HG02970 (cell line): ENCODE measurements around the gene PPM1M.

Source experiments
- ATAC-seq: cut with Tn5 transposase; IDR thresholded peaks from one replicate; pipeline ENCODE4 v1.9.1; 2021; ENCODE audit warnings: mild to moderate bottlenecking, moderate library complexity, moderate number of reproducible peaks; ENCODE audit not compliant: unreplicated experiment, low FRiP score

PPM1M gene

GRCh38 chr3:52243791-52244628 lies 1.5 kb upstream of the PPM1M start:
- no peak for ATAC-seq

- no peak for ATAC-seq
Measured at GRCh38 chr3:52246264-52246620, 683 bp downstream of the PPM1M start.

- no peak for ATAC-seq
Measured at GRCh38 chr3:52246728-52247408, 1.3 kb downstream of the PPM1M start.

- ATAC-seq: no peak
Measured at GRCh38 chr3:52247409-52248164, 2.0 kb downstream of the PPM1M start.

- ATAC-seq: no peak
Measured at GRCh38 chr3:52248165-52248541, 2.6 kb downstream of the PPM1M start.

GRCh38 chr3:52248816-52249547 lies 3.4 kb downstream of the PPM1M start:
- no peak for ATAC-seq

GRCh38 chr3:52249683-52250082 lies 4.1 kb downstream of the PPM1M start:
- ATAC-seq: no peak

GRCh38 chr3:52250122-52250521 lies 4.6 kb downstream of the PPM1M start:
- ATAC-seq: no peak

- peak; percentile 62 for ATAC-seq
Measured at GRCh38 chr3:52253314-52254304, 8.1 kb downstream of the PPM1M start.

- ATAC-seq: no peak
Measured at GRCh38 chr3:52254608-52255007, 9.0 kb downstream of the PPM1M start.

GRCh38 chr3:52256159-52256558 lies 10.6 kb downstream of the PPM1M start:
- ATAC-seq: no peak

GRCh38 chr3:52256622-52257021 lies 11.1 kb downstream of the PPM1M start:
- no peak for ATAC-seq

GRCh38 chr3:52257911-52258310 lies 12.4 kb downstream of the PPM1M start:
- ATAC-seq: no peak

- ATAC-seq: no peak
Measured at GRCh38 chr3:52259035-52259434, 13.5 kb downstream of the PPM1M start.

GRCh38 chr3:52259448-52259847 lies 13.9 kb downstream of the PPM1M start:
- no peak for ATAC-seq

GRCh38 chr3:52262447-52262846 lies 16.9 kb downstream of the PPM1M start:
- no peak for ATAC-seq

GRCh38 chr3:52265387-52265786 lies 19.8 kb downstream of the PPM1M start:
- no peak for ATAC-seq

GRCh38 chr3:52268036-52268435 lies 22.5 kb downstream of the PPM1M start:
- no peak for ATAC-seq

GRCh38 chr3:52269776-52270175 lies 24.2 kb downstream of the PPM1M start:
- ATAC-seq: no peak
